NCI-H1436 (cell line): ENCODE data around the gene NKX6-1.

Source experiments
- DNase-seq: peaks from one replicate; lab custom pipeline; 2025; lab: John Stamatoyannopoulos, UW

Gene NKX6-1

DNA sequence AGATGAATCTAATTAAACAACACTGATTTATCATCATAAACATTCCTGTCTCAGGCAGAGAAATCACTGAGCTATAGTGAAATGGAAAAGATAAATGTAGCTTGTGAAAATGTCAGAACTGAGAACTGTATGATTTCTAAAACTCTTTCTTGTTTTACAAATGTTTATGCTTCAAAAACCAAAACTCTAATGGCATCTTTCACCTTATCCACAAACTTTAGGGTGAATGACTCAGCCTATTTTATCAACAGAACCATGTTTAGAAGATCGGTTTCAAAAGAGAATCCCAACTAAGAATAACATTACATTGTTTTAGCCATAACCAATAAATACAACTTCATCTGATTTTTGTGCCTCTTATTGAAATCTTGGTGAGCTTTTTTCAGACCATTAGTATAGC, 21.4 kb downstream of the NKX6-1 start:
- DNase-seq, result no peak

- DNase-seq, result no peak
These were observed 25.0 kb downstream of the NKX6-1 start for GRCh38 chr4:84474107-84474506.

- no peak for DNase-seq
These were observed 26.9 kb downstream of the NKX6-1 start for GRCh38 chr4:84472154-84472553.

- DNase-seq, result no peak
These were observed 28.8 kb downstream of the NKX6-1 start for GRCh38 chr4:84470204-84470785.

DNA sequence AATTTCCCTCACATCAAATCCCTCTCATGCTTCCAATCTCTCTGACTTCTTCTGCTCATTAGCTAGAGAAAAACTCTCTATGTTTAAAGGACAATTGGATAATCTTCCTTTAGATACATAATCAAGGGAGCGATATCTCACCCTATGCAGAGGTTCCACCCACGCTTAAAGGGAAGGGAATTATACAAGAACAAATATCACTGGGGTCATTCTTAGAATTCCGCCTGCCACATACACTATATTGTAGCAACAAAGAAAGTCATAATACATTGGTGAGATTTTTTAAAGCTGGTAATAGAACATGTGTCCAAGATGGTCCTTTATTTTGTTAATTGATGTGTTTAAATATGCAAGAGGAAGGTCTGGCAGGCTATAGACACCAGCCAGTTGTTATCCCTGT, 31.5 kb downstream of the NKX6-1 start:
- DNase-seq, result no peak

GRCh38 chr4:84459783-84460182, 39.3 kb downstream of the NKX6-1 start:
- DNase-seq, result no peak

DNA sequence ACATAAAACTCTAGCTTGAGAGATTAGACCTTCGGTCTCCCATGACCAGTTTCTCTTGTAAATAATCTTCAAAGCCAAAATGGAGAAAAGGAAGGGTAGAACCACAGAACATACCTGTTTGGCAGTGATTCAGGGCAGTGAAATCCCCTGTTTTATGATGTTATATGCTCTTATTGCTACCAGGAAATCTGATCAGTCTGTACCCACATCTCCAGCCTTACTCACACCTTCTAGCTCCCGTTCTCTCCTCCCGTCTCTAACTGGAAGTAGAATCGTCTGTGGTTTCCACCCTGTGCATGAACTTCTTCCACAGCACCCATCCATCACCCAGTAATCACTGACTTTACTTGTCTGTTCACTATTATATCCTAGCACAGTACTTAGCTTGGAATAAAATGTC, 42.9 kb downstream of the NKX6-1 start:
- DNase-seq, result no peak

DNA sequence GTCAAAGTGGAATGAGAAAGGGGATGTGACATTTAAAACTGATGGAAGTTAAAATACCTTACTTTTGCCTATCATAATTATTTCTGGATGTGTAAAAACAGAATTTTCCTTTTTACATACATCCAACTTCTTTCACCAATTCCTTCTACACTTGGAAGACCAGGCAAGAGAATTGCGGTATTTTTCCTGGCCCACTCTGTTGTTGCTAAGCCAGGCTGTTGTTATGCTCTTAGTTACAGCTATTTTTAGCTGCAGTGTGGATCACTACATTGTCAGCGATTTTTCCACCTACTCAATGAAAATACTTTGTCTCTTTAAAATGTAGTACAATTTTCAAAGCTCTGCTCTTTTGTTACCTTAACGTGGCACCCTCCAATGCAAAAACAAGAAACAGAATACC, 43.4 kb downstream of the NKX6-1 start:
- DNase-seq, result no peak

GRCh38 chr4:84451546-84451945, 47.5 kb downstream of the NKX6-1 start:
- no peak for DNase-seq

DNA sequence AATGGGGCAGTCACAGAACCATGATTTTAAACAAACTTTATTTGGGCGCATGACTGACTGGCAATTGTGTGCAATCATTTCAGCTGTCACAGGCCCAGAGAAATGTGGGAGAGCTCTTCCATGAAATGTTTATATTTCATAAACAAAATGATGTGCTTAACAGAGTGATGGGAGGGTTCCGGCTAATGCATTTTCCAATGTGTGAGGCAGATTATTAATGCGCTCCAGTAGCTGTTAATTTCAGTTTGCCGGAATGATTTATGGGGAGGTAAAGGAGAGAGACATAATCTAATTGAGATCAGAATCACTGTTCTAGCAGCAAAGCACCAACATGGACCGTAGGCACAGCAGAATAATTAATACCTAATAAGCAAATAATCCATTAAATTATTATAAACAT, 55.6 kb downstream of the NKX6-1 start:
- no peak for DNase-seq

DNA sequence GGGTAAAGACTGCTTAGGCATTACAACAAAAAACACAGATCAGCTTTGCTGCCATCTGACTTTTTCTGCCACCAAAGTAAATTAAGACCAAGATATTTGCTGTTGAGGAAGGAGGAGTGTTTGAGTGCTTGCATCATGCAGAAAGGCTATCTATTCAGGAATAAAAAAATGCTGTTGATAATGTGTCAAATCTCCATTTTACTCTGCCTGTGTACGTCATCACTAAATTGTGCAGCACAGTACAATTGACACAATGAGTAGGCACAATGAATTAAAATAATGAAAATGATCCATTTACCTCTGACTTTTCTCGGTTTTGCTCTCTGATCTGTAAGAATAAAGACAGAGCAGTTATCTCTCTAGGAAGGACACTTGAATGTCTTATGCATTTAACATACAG, 56.3 kb downstream of the NKX6-1 start:
- no peak for DNase-seq
